ENCODE results near the gene DMAP1. TPM values are rescaled to one million over a fixed set of nuclear protein-coding genes. Genes with fewer than 3 reads are reported as not detected.

DMAP1 gene
- total and polyA plus RNA-seq, 12 donors, result 62.4 to 229 (median 87.8) TPM

DNA sequence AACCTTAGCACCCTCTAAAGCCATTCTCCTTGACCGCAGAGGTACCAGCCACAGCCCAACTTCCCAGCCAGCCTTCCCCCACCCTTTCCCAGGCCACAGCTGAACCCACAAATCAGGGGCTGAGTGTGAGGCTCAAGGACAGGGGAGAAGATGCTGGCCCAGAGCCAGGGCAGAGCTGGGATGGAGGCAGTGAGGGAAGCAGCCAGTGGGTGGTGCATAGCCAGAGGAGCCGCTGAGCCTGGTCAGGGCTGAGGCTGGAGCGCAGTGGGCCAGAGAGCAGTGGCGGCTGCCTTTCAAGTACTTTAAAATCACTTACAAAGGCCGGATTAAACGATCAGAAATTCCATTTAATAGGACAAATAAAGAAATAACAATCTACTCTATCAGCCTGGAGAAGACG lies 36.3 kb downstream of the DMAP1 start:
- Histone ChIP-seq H3K4me3 (no peak overlapping the region), H3K27me3 (no peaks in the 10 kb centered on the region), H3K27ac (no peak overlapping the region), H3K36me3 (replicated peaks in 1 of 2) (no peaks in the 10 kb centered on the region), H3K9me3 (replicated peaks in 1 of 3) (no peaks in the 10 kb centered on the region), H3K4me1 (replicated peaks in 1 of 2) (peaks cover 0 to 5% of the 10 kb centered on the region in 2 donors)
- intact Hi-C loops (cut with DNase I), result no loop called here
- DNase-seq, result peak in 6 of 7 donors; percentile 23 to 75 (median 38)
- TF ChIP-seq, protein P1, sequence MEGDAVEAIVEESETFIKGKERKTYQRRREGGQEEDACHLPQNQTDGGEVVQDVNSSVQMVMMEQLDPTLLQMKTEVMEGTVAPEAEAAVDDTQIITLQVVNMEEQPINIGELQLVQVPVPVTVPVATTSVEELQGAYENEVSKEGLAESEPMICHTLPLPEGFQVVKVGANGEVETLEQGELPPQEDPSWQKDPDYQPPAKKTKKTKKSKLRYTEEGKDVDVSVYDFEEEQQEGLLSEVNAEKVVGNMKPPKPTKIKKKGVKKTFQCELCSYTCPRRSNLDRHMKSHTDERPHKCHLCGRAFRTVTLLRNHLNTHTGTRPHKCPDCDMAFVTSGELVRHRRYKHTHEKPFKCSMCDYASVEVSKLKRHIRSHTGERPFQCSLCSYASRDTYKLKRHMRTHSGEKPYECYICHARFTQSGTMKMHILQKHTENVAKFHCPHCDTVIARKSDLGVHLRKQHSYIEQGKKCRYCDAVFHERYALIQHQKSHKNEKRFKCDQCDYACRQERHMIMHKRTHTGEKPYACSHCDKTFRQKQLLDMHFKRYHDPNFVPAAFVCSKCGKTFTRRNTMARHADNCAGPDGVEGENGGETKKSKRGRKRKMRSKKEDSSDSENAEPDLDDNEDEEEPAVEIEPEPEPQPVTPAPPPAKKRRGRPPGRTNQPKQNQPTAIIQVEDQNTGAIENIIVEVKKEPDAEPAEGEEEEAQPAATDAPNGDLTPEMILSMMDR (IDR thresholded peaks at IDR 0.05), result peak in 1 of 6 experiments; percentile 17
- no peak for TF ChIP-seq POLR2A (IDR thresholded peaks at IDR 0.05)
- WGBS, 4 donors, result 80 to 85% (median 83%) methylated on average over 7 of the region's 7 CpGs

- Histone ChIP-seq H3K27me3 (no peaks in the 10 kb centered on the region), H3K4me1 (replicated peaks in 1 of 2) (peaks cover 0 to 5% of the 10 kb centered on the region in 2 donors), H3K36me3 (replicated peaks in 1 of 2) (no peaks in the 10 kb centered on the region), H3K9me3 (replicated peaks in 1 of 3) (no peaks in the 10 kb centered on the region), H3K27ac (peak overlapping the region in 1 of 5 donors; percentile 36), H3K4me3 (no peak overlapping the region)
- intact Hi-C loops (cut with DNase I), result no loop called here
- DNase-seq, result peak in 1 of 7 donors; percentile 74
- TF ChIP-seq, protein P1 (IDR thresholded peaks at IDR 0.05), result no peak
- TF ChIP-seq POLR2A (IDR thresholded peaks at IDR 0.05), result no peak
- WGBS, 4 donors, result 84 to 91% (median 85%) methylated on average over 33 of the region's 33 CpGs
Measured at GRCh38 chr1:44250068-44250781, 37.0 kb downstream of the DMAP1 start.

DNA sequence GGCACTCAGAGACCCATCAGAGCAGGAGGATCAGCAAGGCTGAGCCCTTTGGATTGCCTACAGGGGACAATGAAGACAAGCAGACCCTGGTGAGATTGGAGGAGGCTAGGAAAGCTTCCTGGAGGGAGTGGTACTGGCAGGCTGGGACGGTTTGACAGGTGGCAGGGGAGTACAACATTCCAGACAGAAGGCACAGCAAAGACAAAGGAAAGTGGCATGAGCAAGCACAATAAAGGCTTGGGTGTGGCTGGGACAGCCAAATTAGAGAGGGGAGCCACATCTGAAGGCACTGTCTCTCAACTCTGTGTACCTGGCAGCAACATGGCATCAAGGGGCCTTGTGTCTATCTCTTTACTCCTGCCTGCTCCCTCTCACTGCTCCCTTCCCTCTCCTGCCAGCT lies 38.2 kb downstream of the DMAP1 start:
- H3K27me3 ChIP-seq, result no peaks in the 10 kb centered on the region
- H3K36me3 ChIP-seq (replicated peaks in 1 of 2), result no peaks in the 10 kb centered on the region
- WGBS, 4 donors, result 93 to 100% (median 95%) methylated on average over 1 of the region's 1 CpG
- intact Hi-C loops (cut with DNase I), result no loop called here
- H3K4me1 ChIP-seq (replicated peaks in 1 of 2), result peaks cover 0 to 5% of the 10 kb centered on the region in 2 donors
- no peaks in the 10 kb centered on the region for H3K9me3 ChIP-seq (replicated peaks in 1 of 3)
- TF ChIP-seq, protein P1 (IDR thresholded peaks at IDR 0.05), result no peak
- TF ChIP-seq POLR2A (IDR thresholded peaks at IDR 0.05), result no peak
- no peak overlapping the region for H3K27ac ChIP-seq
- no peak overlapping the region for H3K4me3 ChIP-seq
- no peak for DNase-seq

GRCh38 chr1:44251989-44252671 lies 38.9 kb downstream of the DMAP1 start:
- no peak for TF ChIP-seq POLR2A (IDR thresholded peaks at IDR 0.05)
- TF ChIP-seq, protein P1 (IDR thresholded peaks at IDR 0.05), result no peak
- Histone ChIP-seq H3K9me3 (replicated peaks in 1 of 3) (no peaks in the 10 kb centered on the region), H3K36me3 (replicated peaks in 1 of 2) (no peaks in the 10 kb centered on the region), H3K27ac (no peak overlapping the region), H3K4me1 (replicated peaks in 1 of 2) (peaks cover 0 to 5% of the 10 kb centered on the region in 2 donors), H3K27me3 (no peaks in the 10 kb centered on the region), H3K4me3 (no peak overlapping the region)
- intact Hi-C loops (cut with DNase I), result no loop called here
- 95 to 98% (median 97%) methylated on average over 11 to 23 of the region's 23 CpGs for WGBS, 4 donors
- no peak for DNase-seq
